NT2/D1 (cell line): Measurements from ENCODE around the gene SRD5A3.

Source experiments
- YY1 ChIP-seq: IDR thresholded peaks from 2 replicates; pipeline ENCODE4 v1.6.1; 2011; ENCODE audit not compliant: insufficient read length, insufficient read depth
- ZNF274 ChIP-seq: IDR thresholded peaks from 2 replicates; pipeline ENCODE4 v1.6.1; 2011; ENCODE audit warnings: mild to moderate bottlenecking, low read depth, low read length

- no peak for TF ChIP-seq YY1
- no peak for TF ChIP-seq ZNF274
These were observed 49.7 kb downstream of the SRD5A3 start, which contains the start of gene TMEM165 for GRCh38 chr4:55395529-55396307.
